GM12874 (cell line): ENCODE results near the gene SBF2.

Experiments
- CTCF ChIP-seq: IDR thresholded peaks from 2 replicates; pipeline ENCODE4 v1.5.1; 2011; ENCODE audit warnings: low read depth, mild to moderate bottlenecking, control low read depth, low read length, moderate library complexity; ENCODE audit not compliant: insufficient read depth

The SBF2 gene

GRCh38 chr11:10160350-10160749 lies 133.7 kb downstream of the SBF2 start:
- TF ChIP-seq CTCF: no peak

- TF ChIP-seq CTCF: no peak
Measured at GRCh38 chr11:10158461-10158860, 135.6 kb downstream of the SBF2 start.

- no peak for TF ChIP-seq CTCF
Measured at GRCh38 chr11:10155793-10156490, 138.1 kb downstream of the SBF2 start.

- no peak for TF ChIP-seq CTCF
Measured at GRCh38 chr11:10150800-10151199, 143.2 kb downstream of the SBF2 start.

- TF ChIP-seq CTCF: no peak
Measured at GRCh38 chr11:10149553-10149952, 144.5 kb downstream of the SBF2 start.

GRCh38 chr11:10147195-10147594 lies 146.8 kb downstream of the SBF2 start:
- no peak for TF ChIP-seq CTCF

- no peak for TF ChIP-seq CTCF
Measured at GRCh38 chr11:10144954-10145353, 149.1 kb downstream of the SBF2 start.
